Vagina (tissue), 2 donors: ENCODE measurements around the gene ENTPD1.

Source experiments
- POLR2A ChIP-seq, 2 donors: fragments of 450-650 bp; IDR thresholded peaks; one replicate each; pipeline ENCODE4 v1.6.1; 2017; ENCODE audit warnings: antibody characterized with exemption in 2 of 2, mild to moderate bottlenecking in 2 of 2, moderate library complexity in 2 of 2
- TF ChIP-seq, protein P1 (sequence below), 3 experiments: fragments of 450-650 bp in 2 of 3; fragments of 200-600 bp in 1 of 3; sonication (generic) in 1 of 3; IDR thresholded peaks; one replicate each; pipeline ENCODE4 v1.5.1; 2017 to 2019; ENCODE audit warnings: antibody characterized with exemption in 3 of 3, mild to moderate bottlenecking in 2 of 3, moderate library complexity in 2 of 3

DNA sequence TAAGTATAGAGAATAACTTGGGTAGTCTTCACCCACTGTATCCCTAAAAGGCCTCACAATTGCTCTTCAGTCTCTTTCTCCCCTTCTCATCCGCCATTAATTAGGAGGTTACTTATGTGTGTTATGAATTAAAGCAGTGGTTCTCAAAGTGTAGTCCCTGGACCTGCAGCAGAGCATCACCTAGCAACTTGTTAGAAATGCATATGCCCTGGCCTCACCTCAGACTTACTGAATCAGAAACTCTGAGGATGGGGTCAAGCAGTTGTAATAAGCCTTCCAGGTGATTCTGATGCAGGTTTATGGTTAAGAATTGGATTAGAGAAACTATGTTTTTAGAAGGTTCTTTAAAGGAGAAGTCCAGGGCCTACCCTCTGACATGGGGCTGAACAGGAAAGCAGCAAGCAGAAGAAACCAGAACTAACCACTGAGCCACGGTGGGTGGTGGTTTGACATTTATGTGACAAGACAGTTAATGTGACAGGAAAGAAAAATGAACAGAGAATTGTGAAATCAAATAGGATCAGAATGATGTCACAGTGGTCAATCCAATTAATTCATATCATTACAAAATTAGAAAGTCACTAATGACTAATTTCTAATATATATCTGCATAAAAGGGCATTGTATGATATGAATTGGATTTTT lies 37.6 kb downstream of the ENTPD1 start:
- TF ChIP-seq POLR2A (IDR thresholded peaks at IDR 0.05) = no peak
- TF ChIP-seq, protein P1, sequence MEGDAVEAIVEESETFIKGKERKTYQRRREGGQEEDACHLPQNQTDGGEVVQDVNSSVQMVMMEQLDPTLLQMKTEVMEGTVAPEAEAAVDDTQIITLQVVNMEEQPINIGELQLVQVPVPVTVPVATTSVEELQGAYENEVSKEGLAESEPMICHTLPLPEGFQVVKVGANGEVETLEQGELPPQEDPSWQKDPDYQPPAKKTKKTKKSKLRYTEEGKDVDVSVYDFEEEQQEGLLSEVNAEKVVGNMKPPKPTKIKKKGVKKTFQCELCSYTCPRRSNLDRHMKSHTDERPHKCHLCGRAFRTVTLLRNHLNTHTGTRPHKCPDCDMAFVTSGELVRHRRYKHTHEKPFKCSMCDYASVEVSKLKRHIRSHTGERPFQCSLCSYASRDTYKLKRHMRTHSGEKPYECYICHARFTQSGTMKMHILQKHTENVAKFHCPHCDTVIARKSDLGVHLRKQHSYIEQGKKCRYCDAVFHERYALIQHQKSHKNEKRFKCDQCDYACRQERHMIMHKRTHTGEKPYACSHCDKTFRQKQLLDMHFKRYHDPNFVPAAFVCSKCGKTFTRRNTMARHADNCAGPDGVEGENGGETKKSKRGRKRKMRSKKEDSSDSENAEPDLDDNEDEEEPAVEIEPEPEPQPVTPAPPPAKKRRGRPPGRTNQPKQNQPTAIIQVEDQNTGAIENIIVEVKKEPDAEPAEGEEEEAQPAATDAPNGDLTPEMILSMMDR (IDR thresholded peaks at IDR 0.05) = no peak
